H1 (cell line): Measurements from ENCODE around the gene CAPN15. TPM values are rescaled to one million over a fixed set of nuclear protein-coding genes. Genes with fewer than 3 reads are reported as not detected.

Experiments used
- CTCF ChIA-PET: fragments of 300-600 bp; sonication (Branson Sonifier 250); formaldehyde crosslinking; loops from one replicate; lab custom pipeline; 2021; ENCODE audit not compliant: partially characterized antibody; lab: Charles Lee
- POLR2A ChIA-PET: fragments of 300-600 bp; sonication (Branson Sonifier 250); formaldehyde crosslinking; loops from one replicate; lab custom pipeline; 2021; ENCODE audit warnings: inconsistent platforms; ENCODE audit not compliant: partially characterized antibody; lab: Charles Lee
- DNase-seq, 2 experiments: peaks; one replicate each; pipeline versions ENCODE4 v3.0.0 to v3.0.0-alpha.2; 2010 to 2022; ENCODE audit warnings: low spot score in 2 of 2, low read depth in 1 of 2, mixed read lengths in 1 of 2
- FAIRE-seq: peaks from 2 replicates; lab custom pipeline; 2011; peaks lifted over from hg19 to GRCh38; lab: Jason Lieb, UNC
- H2AFZ ChIP-seq: 2 replicates; pipeline ENCODE4 v1.8.1; 2012; ENCODE audit warnings: low read length, inconsistent platforms
- H2AK5ac ChIP-seq: 2 replicates; pipeline ENCODE4 v1.6.1; 2013; ENCODE audit warnings: low read depth, low read length
- H2BK120ac ChIP-seq: replicated peaks from 2 replicates; pipeline ENCODE3; 2013; ENCODE audit warnings: low read depth, low read length, inconsistent platforms
- H2BK12ac ChIP-seq: 2 replicates; pipeline ENCODE4 v1.6.1; 2013; ENCODE audit warnings: low read depth, low read length
- H2BK15ac ChIP-seq: 2 replicates; pipeline ENCODE4 v1.6.1; 2013; ENCODE audit warnings: low read length
- H2BK20ac ChIP-seq: 2 replicates; pipeline ENCODE4 v1.6.1; 2013; ENCODE audit warnings: low read length
- H2BK5ac ChIP-seq: 2 replicates; pipeline ENCODE4 v1.6.1; 2013; ENCODE audit warnings: low read depth, low read length
- H3K14ac ChIP-seq: 2 replicates; pipeline ENCODE4 v1.6.1; 2013; ENCODE audit warnings: inconsistent platforms; ENCODE audit not compliant: insufficient read length
- H3K18ac ChIP-seq: 2 replicates; pipeline ENCODE4 v1.6.1; 2013; ENCODE audit warnings: low read length; ENCODE audit errors: extremely low read depth
- H3K23ac ChIP-seq: 2 replicates; pipeline ENCODE4 v1.6.1; 2013; ENCODE audit warnings: inconsistent platforms; ENCODE audit not compliant: insufficient read length
- H3K23me2 ChIP-seq: 2 replicates; pipeline ENCODE4 v1.6.1; 2013; ENCODE audit warnings: low read depth, low read length
- H3K27ac ChIP-seq: 2 replicates; pipeline ENCODE4 v1.6.1; 2011; ENCODE audit warnings: low read depth, low read length, inconsistent platforms
- H3K27me3 ChIP-seq, 4 experiments: replicated peaks in 1 of 4; 1 replicate in 1 of 4; 2 replicates in 3 of 4; pipeline versions ENCODE4 v1.6.1 to v1.8.1; 2011 to 2013; ENCODE audit warnings: low read length in 3 of 4, mild to moderate bottlenecking in 3 of 4, inconsistent platforms in 2 of 4, mixed read lengths in 2 of 4, moderate library complexity in 1 of 4; ENCODE audit not compliant: control insufficient read depth in 3 of 4, insufficient read depth in 3 of 4; ENCODE audit errors: extremely low read depth in 1 of 4
- H3K36me3 ChIP-seq, 4 experiments: 2 replicates each; pipeline versions ENCODE4 v1.6.1 to v1.8.1; 2011 to 2013; ENCODE audit warnings: mild to moderate bottlenecking in 4 of 4, low read length in 3 of 4, moderate library complexity in 2 of 4, control low read depth in 1 of 4, inconsistent platforms in 1 of 4; ENCODE audit not compliant: insufficient read depth in 4 of 4, control insufficient read depth in 2 of 4
- H3K4ac ChIP-seq: replicated peaks from 2 replicates; pipeline ENCODE3; 2013; ENCODE audit warnings: low read length, low read depth, mixed read lengths, inconsistent platforms; ENCODE audit not compliant: insufficient read length
- H3K4me1 ChIP-seq, 4 experiments: replicated peaks in 1 of 4; 1 replicate in 1 of 4; 2 replicates in 3 of 4; pipeline versions ENCODE4 v1.6.1 to v1.8.1; 2011 to 2013; ENCODE audit warnings: low read length in 3 of 4, inconsistent platforms in 2 of 4, mixed read lengths in 1 of 4; ENCODE audit not compliant: insufficient read depth in 4 of 4, control insufficient read depth in 3 of 4
- H3K4me2 ChIP-seq, 2 experiments: 2 replicates each; pipeline versions ENCODE4 v1.6.1 to v1.8.1; 2011 to 2013; ENCODE audit warnings: low read depth in 2 of 2, low read length in 2 of 2, control low read depth in 1 of 2, inconsistent platforms in 1 of 2, mild to moderate bottlenecking in 1 of 2; ENCODE audit not compliant: insufficient read depth in 1 of 2
- H3K4me3 ChIP-seq, 4 experiments: fragments of 200-600, 300-600 bp in 1 of 4; sonication (generic), shearing (Covaris generic), sonication (Bioruptor Twin) in 1 of 4; 2 replicates each; pipeline versions ENCODE4 v1.5.1 to v1.8.1; 2011 to 2016; ENCODE audit warnings: low read length in 4 of 4, low read depth in 3 of 4, control low read depth in 2 of 4, inconsistent platforms in 2 of 4, mild to moderate bottlenecking in 2 of 4, mixed read lengths in 1 of 4, moderate library complexity in 1 of 4; ENCODE audit not compliant: insufficient read depth in 2 of 4; ENCODE audit errors: extremely low read depth in 1 of 4
- H3K56ac ChIP-seq: replicated peaks from 2 replicates; pipeline ENCODE3; 2013; ENCODE audit warnings: low read depth, mild to moderate bottlenecking, mixed read lengths, low read length, inconsistent platforms; ENCODE audit not compliant: insufficient read length
- H3K79me1 ChIP-seq: 2 replicates; pipeline ENCODE4 v1.6.1; 2013; ENCODE audit warnings: low read depth, low read length, control low read depth
- H3K79me2 ChIP-seq, 2 experiments: 2 replicates each; pipeline versions ENCODE4 v1.6.1 to v1.8.1; 2012 to 2013; ENCODE audit warnings: low read length in 2 of 2, mild to moderate bottlenecking in 2 of 2, inconsistent platforms in 1 of 2; ENCODE audit not compliant: insufficient read depth in 2 of 2, control insufficient read depth in 1 of 2
- H3K9ac ChIP-seq, 4 experiments: replicated peaks in 1 of 4; 1 replicate in 1 of 4; 2 replicates in 3 of 4; pipeline versions ENCODE4 v1.6.1 to v1.8.1; 2011 to 2013; ENCODE audit warnings: low read depth in 3 of 4, low read length in 3 of 4, control low read depth in 2 of 4, mild to moderate bottlenecking in 2 of 4, moderate library complexity in 2 of 4, inconsistent platforms in 1 of 4; ENCODE audit errors: extremely low read depth in 1 of 4
- H3K9me3 ChIP-seq, 2 experiments: 2 replicates each; pipeline versions ENCODE4 v1.6.1 to v1.8.1; 2012 to 2013; ENCODE audit warnings: mild to moderate bottlenecking in 2 of 2, moderate library complexity in 2 of 2, control low read depth in 1 of 2, inconsistent platforms in 1 of 2, low read depth in 1 of 2, low read length in 1 of 2, mixed read lengths in 1 of 2; ENCODE audit not compliant: insufficient read depth in 2 of 2
- H4K20me1 ChIP-seq, 2 experiments: replicated peaks in 1 of 2; 2 replicates each; pipeline versions ENCODE3 to v1.8.1; 2011 to 2013; ENCODE audit warnings: inconsistent platforms in 2 of 2, low read length in 2 of 2, mild to moderate bottlenecking in 1 of 2; ENCODE audit not compliant: insufficient read depth in 2 of 2, control insufficient read depth in 1 of 2
- H4K5ac ChIP-seq: 2 replicates; pipeline ENCODE4 v1.6.1; 2013; ENCODE audit warnings: low read length, low read depth, mixed read lengths, inconsistent platforms; ENCODE audit not compliant: insufficient read length
- H4K8ac ChIP-seq: 2 replicates; pipeline ENCODE4 v1.8.0; 2013; ENCODE audit warnings: mild to moderate bottlenecking, moderate library complexity, low read length, inconsistent platforms; ENCODE audit not compliant: insufficient read depth; ENCODE audit errors: extremely low read depth
- H4K91ac ChIP-seq: replicated peaks from 2 replicates; pipeline ENCODE3; 2013; ENCODE audit warnings: low read length, mixed read lengths, inconsistent platforms; ENCODE audit not compliant: insufficient read length
- CHD1 ChIP-seq: IDR thresholded peaks from 2 replicates; pipeline ENCODE4 v1.6.1; 2012; ENCODE audit warnings: low read depth, low read length, improper control_type of control experiment
- KDM4A ChIP-seq: IDR thresholded peaks from one replicate; pipeline ENCODE4 v1.7.1; 2012; ENCODE audit warnings: low read depth, mild to moderate bottlenecking, moderate library complexity, low read length, inconsistent platforms; ENCODE audit not compliant: severe bottlenecking
- NANOG ChIP-seq: IDR thresholded peaks from 2 replicates; pipeline ENCODE4 v1.6.1; 2011; ENCODE audit warnings: low read length, low read depth, mild to moderate bottlenecking, inconsistent platforms; ENCODE audit not compliant: insufficient read depth, poor library complexity, severe bottlenecking
- POU5F1 ChIP-seq: IDR thresholded peaks from 2 replicates; pipeline ENCODE4 v1.6.1; 2011; ENCODE audit warnings: low read depth, mild to moderate bottlenecking, low read length, moderate library complexity
- RAD21 ChIP-seq, 2 experiments: IDR thresholded peaks in 1 of 2; conservative IDR thresholded peaks in 1 of 2; 2 replicates each; pipeline ENCODE4 v1.6.1; 2011; ENCODE audit warnings: low read depth in 2 of 2, low read length in 2 of 2, improper control_type of control experiment in 1 of 2, inconsistent platforms in 1 of 2, mild to moderate bottlenecking in 1 of 2, moderate library complexity in 1 of 2
- RBBP5 ChIP-seq: IDR thresholded peaks from 2 replicates; pipeline ENCODE4 v1.7.1; 2012; ENCODE audit warnings: low read depth, mild to moderate bottlenecking, inconsistent platforms, low read length, moderate library complexity, borderline replicate concordance
- RFX5 ChIP-seq: IDR thresholded peaks from 2 replicates; pipeline ENCODE4 v1.6.1; 2011; ENCODE audit warnings: low read depth, low read length, improper control_type of control experiment, borderline replicate concordance
- SIN3A ChIP-seq, 2 experiments: IDR thresholded peaks in 1 of 2; conservative IDR thresholded peaks in 1 of 2; 2 replicates each; pipeline ENCODE4 v1.6.1; 2011 to 2012; ENCODE audit warnings: low read length in 2 of 2, improper control_type of control experiment in 1 of 2, low read depth in 1 of 2, mild to moderate bottlenecking in 1 of 2
- SP4 ChIP-seq: IDR thresholded peaks from 2 replicates; pipeline ENCODE4 v1.6.1; 2012; ENCODE audit warnings: low read length, inconsistent platforms
- TAF1 ChIP-seq: IDR thresholded peaks from 2 replicates; pipeline ENCODE4 v1.6.1; 2011; ENCODE audit warnings: mild to moderate bottlenecking, low read depth, low read length
- TBP ChIP-seq: IDR thresholded peaks from 2 replicates; pipeline ENCODE4 v1.6.1; 2011; ENCODE audit warnings: low read depth, low read length, improper control_type of control experiment
- WGBS, 2 experiments: shearing (Covaris generic) in 1 of 2; methylation state at CpG; one replicate each; pipeline versions ENCODE4 v1.1.6 to v1.1.7; 2013 to 2015; ENCODE audit warnings: low lambda C conversion rate in 2 of 2, mixed read lengths in 2 of 2, inconsistent platforms in 1 of 2, low coverage in 1 of 2, missing lambda C conversion rate in 1 of 2; ENCODE audit not compliant: insufficient replicate concordance in 2 of 2, insufficient coverage in 1 of 2, insufficient read length in 1 of 2; ENCODE audit errors: extremely low coverage in 1 of 2, missing lambda C conversion rate in 1 of 2; 5-methylcytosine and 5-hydroxymethylcytosine counted together
- polyA plus RNA-seq, 7 experiments: library from polyadenylated mRNA; depleted of rRNA in 3 of 7; stranded (reverse) in 5 of 7; unstranded in 2 of 7; fragments of >200 nt in 5 of 7; fragments of 200-250 nt in 2 of 7; gene quantifications; 1 replicate in 5 of 7; 2 replicates in 1 of 7; 4 replicates in 1 of 7; pipeline versions ENCODE4 v1.2.1 to v1.2.3, GENCODE V29; 2011 to 2013; ENCODE audit warnings: missing spikeins in 2 of 7, mixed read lengths in 2 of 7
- total RNA-seq: library from RNA; stranded (reverse); fragmentation: NEBNext Ultra II Directional; extraction: Animal tissue kit (Norgen Biotek cat#: 25700); gene quantifications from 2 replicates; pipeline ENCODE4 v1.2.1, GENCODE V29; 2021

The CAPN15 gene
- total and polyA plus RNA-seq, 2 of the 8 experiments (the other 6 are each of a cell fraction or from before 2014, with no cell fraction given), result 38.9 to 76.9 TPM

DNA sequence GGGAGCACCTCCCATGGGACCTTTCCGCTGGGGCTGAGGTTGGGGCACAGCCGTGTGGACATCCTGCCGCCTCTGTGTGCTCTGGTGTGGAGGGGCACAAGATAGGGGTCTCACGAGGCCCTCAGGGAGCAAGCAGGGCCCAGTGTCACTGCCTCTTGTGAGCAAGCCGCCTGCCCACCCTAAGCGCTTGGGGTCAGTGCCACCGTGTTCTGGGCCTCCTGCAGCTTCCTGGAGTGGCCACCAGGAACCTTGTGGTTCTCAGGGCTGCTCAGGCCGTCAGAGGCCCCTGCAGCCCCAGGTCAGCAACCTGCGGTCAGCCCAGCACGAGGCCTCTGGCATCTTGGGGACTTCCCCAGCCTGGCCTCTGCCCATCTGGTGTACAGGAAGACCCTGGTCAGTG, 13.6 kb upstream of the CAPN15 start:
- peaks cover 2 to 8% (median 3%) of the 10 kb centered on the region in 4 experiments; a peak in 5 of 8 replicates for H3K36me3 ChIP-seq

More for the DNA sequence above, 13.6 kb upstream of the CAPN15 start:
- H3K23ac ChIP-seq, result no peak overlapping the region
- no peak overlapping the region for H3K4ac ChIP-seq
- no peak overlapping the region for H3K9ac ChIP-seq
- no peaks in the 10 kb centered on the region for H4K20me1 ChIP-seq
- H2AFZ ChIP-seq, result no peak overlapping the region
- no peak overlapping the region for H3K56ac ChIP-seq
- FAIRE-seq, result no peak
- H2BK120ac ChIP-seq, result no peak overlapping the region
- no peaks in the 10 kb centered on the region; a peak in 1 of 7 replicates for H3K4me1 ChIP-seq
- CTCF ChIA-PET, result interaction anchor here (1.0 to 1.9 kb wide), 4 partner anchors 13 to 29 kb away, joined by 3 to 5 read pairs (median 4); no protein-coding TSS in a partner anchor
- H4K8ac ChIP-seq, result no peak overlapping the region; the same call in 1 of the 2 replicates
- POLR2A ChIA-PET, result interaction anchor here (1.5 kb wide), 1 partner anchor 12 kb away, joined by 5 read pairs; no protein-coding TSS in a partner anchor
- H2BK12ac ChIP-seq, result no peak overlapping the region
- H3K14ac ChIP-seq, result no peak overlapping the region
- no peak overlapping the region for H3K18ac ChIP-seq
- H4K91ac ChIP-seq, result no peak overlapping the region
- H3K79me1 ChIP-seq, result no peaks in the 10 kb centered on the region
- TF ChIP-seq RFX5, result no peak
- TF ChIP-seq TAF1, result no peak
- TF ChIP-seq RAD21 (IDR thresholded peaks at IDR 0.05 in 1 of 2, conservative IDR thresholded peaks at IDR 0.05 in 1 of 2; ENCODE audit: low read depth in 2 of 2, low read length in 2 of 2), result no peak
- no peak for TF ChIP-seq NANOG
- TF ChIP-seq POU5F1, result no peak
- no peak for TF ChIP-seq TBP
- no peak for TF ChIP-seq SP4
- no peak for TF ChIP-seq CHD1
- TF ChIP-seq SIN3A (conservative IDR thresholded peaks at IDR 0.05 in 1 of 2, IDR thresholded peaks at IDR 0.05 in 1 of 2; ENCODE audit: low read depth in 1 of 2, low read length in 2 of 2), result no peak
- no peak for TF ChIP-seq KDM4A
- no peak for TF ChIP-seq RBBP5
- TF ChIP-seq, all 59 proteins: peak for 0
- Histone ChIP-seq H3K9me3 (no peaks in the 10 kb centered on the region), H3K27me3 (no peaks in the 10 kb centered on the region), H2BK5ac (no peak overlapping the region), H4K5ac (no peak overlapping the region), H2AK5ac (no peak overlapping the region), H2BK15ac (no peak overlapping the region), H3K79me2 (no peaks in the 10 kb centered on the region), H3K27ac (no peak overlapping the region), H3K4me3 (no peak overlapping the region), H3K4me2 (no peak overlapping the region), H3K23me2 (no peaks in the 10 kb centered on the region), H2BK20ac (no peak overlapping the region)
- no peak for DNase-seq
- WGBS, 2 experiments, result 92% methylated on average over 10 of the region's 10 CpGs; no CpG with 5 or more reads in 1 of the 2 experiments
